ENCODE measurements around the gene RIC3. TPM values are rescaled to one million over a fixed set of nuclear protein-coding genes. Genes with fewer than 3 reads are reported as not detected.

Gene RIC3
- total RNA-seq, 1 donor from 2014 or later, result 3.0 TPM

- no peak for TF ChIP-seq EZH2 (IDR thresholded peaks at IDR 0.05; ENCODE audit: insufficient read depth, low read length)
- TF ChIP-seq, protein P1, sequence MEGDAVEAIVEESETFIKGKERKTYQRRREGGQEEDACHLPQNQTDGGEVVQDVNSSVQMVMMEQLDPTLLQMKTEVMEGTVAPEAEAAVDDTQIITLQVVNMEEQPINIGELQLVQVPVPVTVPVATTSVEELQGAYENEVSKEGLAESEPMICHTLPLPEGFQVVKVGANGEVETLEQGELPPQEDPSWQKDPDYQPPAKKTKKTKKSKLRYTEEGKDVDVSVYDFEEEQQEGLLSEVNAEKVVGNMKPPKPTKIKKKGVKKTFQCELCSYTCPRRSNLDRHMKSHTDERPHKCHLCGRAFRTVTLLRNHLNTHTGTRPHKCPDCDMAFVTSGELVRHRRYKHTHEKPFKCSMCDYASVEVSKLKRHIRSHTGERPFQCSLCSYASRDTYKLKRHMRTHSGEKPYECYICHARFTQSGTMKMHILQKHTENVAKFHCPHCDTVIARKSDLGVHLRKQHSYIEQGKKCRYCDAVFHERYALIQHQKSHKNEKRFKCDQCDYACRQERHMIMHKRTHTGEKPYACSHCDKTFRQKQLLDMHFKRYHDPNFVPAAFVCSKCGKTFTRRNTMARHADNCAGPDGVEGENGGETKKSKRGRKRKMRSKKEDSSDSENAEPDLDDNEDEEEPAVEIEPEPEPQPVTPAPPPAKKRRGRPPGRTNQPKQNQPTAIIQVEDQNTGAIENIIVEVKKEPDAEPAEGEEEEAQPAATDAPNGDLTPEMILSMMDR (IDR thresholded peaks at IDR 0.05; ENCODE audit: insufficient read depth, low read depth, low read length), result no peak
- no peaks in the 10 kb centered on the region for H3K9me3 Mint-ChIP-seq (ENCODE audit: unreplicated experiment)
- no peak for DNase-seq (ENCODE audit: low read depth)
- Histone ChIP-seq H4K20me1 (ENCODE audit: insufficient read depth, low read length) (no peaks in the 10 kb centered on the region), H3K27me3 (ENCODE audit: insufficient read depth, low read length) (peaks cover 4% of the 10 kb centered on the region), H3K9me3 (ENCODE audit: insufficient read depth, low read depth, low read length) (no peaks in the 10 kb centered on the region), H3K4me2 (ENCODE audit: low read length) (no peak overlapping the region), H2AFZ (ENCODE audit: low read depth, low read length) (no peak overlapping the region), H3K79me2 (ENCODE audit: insufficient read depth, low read length) (no peaks in the 10 kb centered on the region), H3K4me1 (ENCODE audit: insufficient read depth, low read length) (no peaks in the 10 kb centered on the region), H3K36me3 (ENCODE audit: insufficient read depth, low read length) (no peaks in the 10 kb centered on the region), H3K27ac (ENCODE audit: low read depth, low read length) (no peak overlapping the region), H3K4me3 (ENCODE audit: insufficient read depth, low read depth, low read length) (no peak overlapping the region), H3K9ac (ENCODE audit: low read length) (no peak overlapping the region)
- no peaks in the 10 kb centered on the region for H3K4me1 Mint-ChIP-seq (ENCODE audit: low read depth, unreplicated experiment)
- no peak overlapping the region for H3K4me3 Mint-ChIP-seq (ENCODE audit: unreplicated experiment)
- no peak for FAIRE-seq
- no peaks in the 10 kb centered on the region for H3K36me3 Mint-ChIP-seq (ENCODE audit: low read depth, unreplicated experiment)
- H3K27me3 Mint-ChIP-seq (ENCODE audit: low read depth, unreplicated experiment), result no peaks in the 10 kb centered on the region
- H3K27ac Mint-ChIP-seq (ENCODE audit: unreplicated experiment), result no peak overlapping the region
These were observed 11.9 kb downstream of the RIC3 start for GRCh38 chr11:8156877-8157276.

- Histone ChIP-seq H3K27me3 (ENCODE audit: insufficient read depth, low read length) (no peaks in the 10 kb centered on the region), H3K9me3 (ENCODE audit: insufficient read depth, low read depth, low read length) (no peaks in the 10 kb centered on the region), H3K79me2 (ENCODE audit: insufficient read depth, low read length) (no peaks in the 10 kb centered on the region), H2AFZ (ENCODE audit: low read depth, low read length) (no peak overlapping the region), H3K4me1 (ENCODE audit: insufficient read depth, low read length) (no peaks in the 10 kb centered on the region), H4K20me1 (ENCODE audit: insufficient read depth, low read length) (no peaks in the 10 kb centered on the region), H3K9ac (ENCODE audit: low read length) (no peak overlapping the region), H3K27ac (ENCODE audit: low read depth, low read length) (no peak overlapping the region), H3K4me3 (ENCODE audit: insufficient read depth, low read depth, low read length) (no peak overlapping the region), H3K36me3 (ENCODE audit: insufficient read depth, low read length) (no peaks in the 10 kb centered on the region), H3K4me2 (ENCODE audit: low read length) (no peak overlapping the region)
- Mint-ChIP-seq H3K27me3 (ENCODE audit: low read depth, unreplicated experiment) (no peaks in the 10 kb centered on the region), H3K4me1 (ENCODE audit: low read depth, unreplicated experiment) (no peaks in the 10 kb centered on the region), H3K36me3 (ENCODE audit: low read depth, unreplicated experiment) (no peaks in the 10 kb centered on the region), H3K4me3 (ENCODE audit: unreplicated experiment) (no peak overlapping the region), H3K9me3 (ENCODE audit: unreplicated experiment) (no peaks in the 10 kb centered on the region), H3K27ac (ENCODE audit: unreplicated experiment) (no peak overlapping the region)
- no peak for DNase-seq (ENCODE audit: low read depth)
- no peak for FAIRE-seq
- no peak for TF ChIP-seq EZH2 (IDR thresholded peaks at IDR 0.05; ENCODE audit: insufficient read depth, low read length)
- TF ChIP-seq, protein P1 (IDR thresholded peaks at IDR 0.05; ENCODE audit: insufficient read depth, low read depth, low read length), result no peak
These were observed 19.1 kb downstream of the RIC3 start for GRCh38 chr11:8149726-8150125.

- H3K27ac Mint-ChIP-seq (ENCODE audit: unreplicated experiment), result no peak overlapping the region
- no peak overlapping the region for H3K9ac ChIP-seq (ENCODE audit: low read length)
These were observed 30.3 kb downstream of the RIC3 start for GRCh38 chr11:8138526-8138925.

More at GRCh38 chr11:8138526-8138925, 30.3 kb downstream of the RIC3 start:
- no peaks in the 10 kb centered on the region for H3K9me3 Mint-ChIP-seq (ENCODE audit: unreplicated experiment)
- H2AFZ ChIP-seq (ENCODE audit: low read depth, low read length), result no peak overlapping the region
- H3K4me3 Mint-ChIP-seq (ENCODE audit: unreplicated experiment), result no peak overlapping the region
- no peaks in the 10 kb centered on the region for H4K20me1 ChIP-seq (ENCODE audit: insufficient read depth, low read length)
- H3K4me3 ChIP-seq (ENCODE audit: insufficient read depth, low read depth, low read length), result no peak overlapping the region
- H3K79me2 ChIP-seq (ENCODE audit: insufficient read depth, low read length), result no peaks in the 10 kb centered on the region
- H3K36me3 Mint-ChIP-seq (ENCODE audit: low read depth, unreplicated experiment), result peaks cover 6% of the 10 kb centered on the region
- H3K27ac ChIP-seq (ENCODE audit: low read depth, low read length), result no peak overlapping the region
- no peak for DNase-seq (ENCODE audit: low read depth)
- no peaks in the 10 kb centered on the region for H3K9me3 ChIP-seq (ENCODE audit: insufficient read depth, low read depth, low read length)
- H3K4me1 ChIP-seq (ENCODE audit: insufficient read depth, low read length), result no peaks in the 10 kb centered on the region
- H3K27me3 ChIP-seq (ENCODE audit: insufficient read depth, low read length), result no peaks in the 10 kb centered on the region
- H3K4me1 Mint-ChIP-seq (ENCODE audit: low read depth, unreplicated experiment), result no peaks in the 10 kb centered on the region
- no peaks in the 10 kb centered on the region for H3K27me3 Mint-ChIP-seq (ENCODE audit: low read depth, unreplicated experiment)
- no peak for FAIRE-seq
- H3K4me2 ChIP-seq (ENCODE audit: low read length), result no peak overlapping the region
- no peak for TF ChIP-seq EZH2 (IDR thresholded peaks at IDR 0.05; ENCODE audit: insufficient read depth, low read length)
- TF ChIP-seq, protein P1 (IDR thresholded peaks at IDR 0.05; ENCODE audit: insufficient read depth, low read depth, low read length), result no peak
- H3K36me3 ChIP-seq (ENCODE audit: insufficient read depth, low read length), result no peaks in the 10 kb centered on the region
